OCI-LY3 (cell line): Measurements from ENCODE around the gene CEP44.

Source experiments
- H2AFZ ChIP-seq: fragments of 200-600, 300-600 bp; shearing (Covaris generic); 2 replicates; pipeline ENCODE4 v1.6.0; 2014; ENCODE audit warnings: antibody characterized with exemption, low read depth, low read length
- H3K27ac ChIP-seq: fragments of 200-600, 300-600 bp; sonication (generic); 2 replicates; pipeline ENCODE4 v1.5.1; 2014; ENCODE audit warnings: mild to moderate bottlenecking, low read length, moderate library complexity, mixed read lengths
- H3K27me3 ChIP-seq: fragments of 200-600, 300-600 bp; sonication (generic); 2 replicates; pipeline ENCODE4 v1.6.1; 2014; ENCODE audit warnings: low read depth, low read length, mixed read lengths
- H3K36me3 ChIP-seq: fragments of 200-600, 300-600 bp; sonication (generic); replicated peaks from 2 replicates; pipeline ENCODE3; 2014; ENCODE audit warnings: low read depth, low read length, mixed read lengths
- H3K4me1 ChIP-seq: fragments of 300-600, 200-600 bp; sonication (generic); 2 replicates; pipeline ENCODE4 v1.6.1; 2014; ENCODE audit warnings: low read length, mixed read lengths
- H3K4me2 ChIP-seq: fragments of 200-600, 300-600 bp; sonication (generic); 2 replicates; pipeline ENCODE4 v1.6.1; 2014; ENCODE audit warnings: low read length, mixed read lengths
- H3K4me3 ChIP-seq: fragments of 300-600, 200-600 bp; sonication (generic); 2 replicates; pipeline ENCODE4 v1.5.1; 2014; ENCODE audit warnings: antibody characterized with exemption, mild to moderate bottlenecking, low read length, moderate library complexity
- H3K79me2 ChIP-seq: fragments of 300-600, 200-600 bp; shearing (Covaris generic); 2 replicates; pipeline ENCODE4 v1.6.1; 2014; ENCODE audit warnings: mild to moderate bottlenecking, low read length, mixed read lengths
- H3K9ac ChIP-seq: fragments of 300-600, 200-600 bp; shearing (Covaris generic); 2 replicates; pipeline ENCODE4 v1.6.0; 2014; ENCODE audit warnings: mild to moderate bottlenecking, low read length, moderate library complexity
- H3K9me3 ChIP-seq: fragments of 200-600, 300-600 bp; shearing (Covaris generic); 2 replicates; pipeline ENCODE4 v1.6.1; 2014; ENCODE audit warnings: low read length, mixed read lengths; ENCODE audit not compliant: insufficient read depth
- H4K20me1 ChIP-seq: fragments of 200-600, 300-600 bp; sonication (generic); 2 replicates; pipeline ENCODE4 v1.6.1; 2016; ENCODE audit warnings: low read length, mixed read lengths; ENCODE audit not compliant: insufficient read depth
- CTCF ChIP-seq: fragments of 200-600, 300-600 bp; sonication (generic); IDR thresholded peaks from 2 replicates; pipeline ENCODE4 v1.5.1; 2014; ENCODE audit warnings: antibody characterized with exemption, low read length, low read depth
- EZH2phosphoT487 ChIP-seq: fragments of 200-600 bp; shearing (Covaris generic); IDR thresholded peaks from 2 replicates; pipeline ENCODE4 v1.6.1; 2018; ENCODE audit warnings: antibody characterized with exemption, mixed run types, low read depth

The CEP44 gene

GRCh38 chr4:174332741-174333493, 49.2 kb downstream of the CEP44 start:
- Histone ChIP-seq H3K27ac (no peak overlapping the region), H3K9me3 (no peaks in the 10 kb centered on the region), H3K36me3 (no peaks in the 10 kb centered on the region), H2AFZ (no peak overlapping the region), H4K20me1 (no peaks in the 10 kb centered on the region), H3K4me3 (no peak overlapping the region), H3K4me2 (no peak overlapping the region), H3K9ac (no peak overlapping the region), H3K79me2 (no peaks in the 10 kb centered on the region), H3K4me1 (peaks cover 1% of the 10 kb centered on the region; the same call in 1 of the 2 replicates), H3K27me3 (no peaks in the 10 kb centered on the region)
- TF ChIP-seq CTCF (no peak), EZH2phosphoT487 (no peak)

DNA sequence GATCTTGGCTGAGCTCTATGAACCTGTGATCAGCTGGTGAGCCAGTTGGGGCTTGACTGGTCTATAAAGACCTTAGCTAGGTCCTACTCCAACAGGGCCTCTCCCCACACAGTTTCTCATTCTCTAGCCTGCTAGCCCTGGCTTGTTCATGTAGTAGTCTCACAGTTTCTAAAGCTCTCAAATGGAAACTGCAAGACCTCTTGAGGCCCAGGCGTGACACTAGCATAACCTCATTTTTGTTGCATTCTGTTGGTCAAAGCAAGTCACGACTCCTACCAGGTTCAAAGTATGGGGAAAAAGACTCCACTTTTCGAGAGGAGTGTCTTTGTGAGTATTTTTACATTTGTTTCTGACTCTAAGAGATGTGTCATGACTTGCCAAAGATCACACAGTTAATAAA, 50.9 kb downstream of the CEP44 start:
- Histone ChIP-seq H3K9me3 (no peaks in the 10 kb centered on the region), H3K9ac (no peak overlapping the region), H3K4me3 (no peak overlapping the region), H3K4me2 (no peak overlapping the region), H3K36me3 (no peaks in the 10 kb centered on the region), H3K27me3 (no peaks in the 10 kb centered on the region), H4K20me1 (no peaks in the 10 kb centered on the region), H2AFZ (no peak overlapping the region), H3K4me1 (no peaks in the 10 kb centered on the region), H3K27ac (no peak overlapping the region), H3K79me2 (no peaks in the 10 kb centered on the region)
- no peak for TF ChIP-seq CTCF
- no peak for TF ChIP-seq EZH2phosphoT487

- no peak overlapping the region for H2AFZ ChIP-seq
- H3K4me1 ChIP-seq, result no peaks in the 10 kb centered on the region
- H3K9ac ChIP-seq, result no peak overlapping the region
- no peaks in the 10 kb centered on the region for H4K20me1 ChIP-seq
- no peak for TF ChIP-seq EZH2phosphoT487
- TF ChIP-seq CTCF, result no peak
- H3K27me3 ChIP-seq, result no peaks in the 10 kb centered on the region
- H3K4me2 ChIP-seq, result no peak overlapping the region
- no peaks in the 10 kb centered on the region for H3K36me3 ChIP-seq
- no peak overlapping the region for H3K27ac ChIP-seq
- no peaks in the 10 kb centered on the region for H3K9me3 ChIP-seq
- no peak overlapping the region for H3K4me3 ChIP-seq
- H3K79me2 ChIP-seq, result no peaks in the 10 kb centered on the region
Measured at GRCh38 chr4:174340714-174341113, 57.0 kb downstream of the CEP44 start.

GRCh38 chr4:174349156-174349555, 65.4 kb downstream of the CEP44 start:
- no peaks in the 10 kb centered on the region for H3K4me1 ChIP-seq
- H3K27ac ChIP-seq, result no peak overlapping the region
- no peak overlapping the region for H3K4me3 ChIP-seq
- H3K9me3 ChIP-seq, result no peaks in the 10 kb centered on the region
- H3K36me3 ChIP-seq, result no peaks in the 10 kb centered on the region
- no peak overlapping the region for H3K9ac ChIP-seq
- no peaks in the 10 kb centered on the region for H3K27me3 ChIP-seq
- TF ChIP-seq CTCF, result no peak
- no peak for TF ChIP-seq EZH2phosphoT487
- H4K20me1 ChIP-seq, result no peaks in the 10 kb centered on the region
- H2AFZ ChIP-seq, result no peak overlapping the region
- H3K4me2 ChIP-seq, result no peak overlapping the region
- no peaks in the 10 kb centered on the region for H3K79me2 ChIP-seq
